Activated CD8-positive, alpha-beta memory T cell treated with anti-CD3 and anti-CD28 coated beads, Interleukin-2, amount 50 U/mL, for 1 hour (primary cell): ENCODE data around the gene RNFT2.

ENCODE experiments used
- DNase-seq: peaks from one replicate; pipeline ENCODE4 v3.0.0-alpha.2; 2020; ENCODE audit errors: extremely low read depth

Gene RNFT2

DNA sequence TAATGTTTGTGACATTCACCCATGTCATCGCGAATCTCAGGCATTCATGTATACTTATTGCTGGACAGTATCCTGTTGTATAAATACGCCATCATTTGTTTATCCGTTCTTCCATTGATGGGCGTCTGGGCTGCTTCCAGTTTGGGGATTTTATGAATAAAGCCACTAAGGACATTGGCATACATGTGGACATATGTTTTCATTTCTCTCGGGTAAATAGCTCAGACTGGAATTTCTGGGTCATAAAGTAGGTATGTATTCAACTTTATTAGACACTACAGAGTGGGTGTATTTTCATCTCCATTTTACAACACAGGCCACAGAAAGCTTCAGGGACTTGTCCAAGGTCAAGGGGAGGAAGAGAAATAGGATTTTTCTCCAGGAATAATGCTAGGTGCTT, 94.2 kb downstream of the RNFT2 start:
- no peak for DNase-seq

DNA sequence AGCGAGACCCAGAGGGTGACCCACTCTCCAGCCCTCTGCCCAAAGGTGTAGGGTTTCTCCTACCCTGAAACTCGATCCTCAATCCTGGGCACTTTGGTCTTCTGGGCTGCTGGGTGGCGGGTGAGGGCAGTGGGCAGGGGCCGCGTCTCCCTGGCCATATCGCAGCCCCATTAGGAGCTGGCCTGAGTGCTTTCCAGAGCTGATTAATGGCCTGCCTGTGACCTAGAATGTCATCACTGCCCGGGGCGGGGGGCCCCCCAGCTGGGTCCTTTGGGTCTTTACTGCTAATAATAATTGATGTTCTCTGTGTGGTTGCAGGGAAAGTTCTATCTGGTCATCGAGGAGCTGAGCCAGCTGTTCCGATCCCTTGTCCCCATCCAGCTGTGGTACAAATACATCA, 95.4 kb downstream of the RNFT2 start:
- no peak for DNase-seq

DNA sequence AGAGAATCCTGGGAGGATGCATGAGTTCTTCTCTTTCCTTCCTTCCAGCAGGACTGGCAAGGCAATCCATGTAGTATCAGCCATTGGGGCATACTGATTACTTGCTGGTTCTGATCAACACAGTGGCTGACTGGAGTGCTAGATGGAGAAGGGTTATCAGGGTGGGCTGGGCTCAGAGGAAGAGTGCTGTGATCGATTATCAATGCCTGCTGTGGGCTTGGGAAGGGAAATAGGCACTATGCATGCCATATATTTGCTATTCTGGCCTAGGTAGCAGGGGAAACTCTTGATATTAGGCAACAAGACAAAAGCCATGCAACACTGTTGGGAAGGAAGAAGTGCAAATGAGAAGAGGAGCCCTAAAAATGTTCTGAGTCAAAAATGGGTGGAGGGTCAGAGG, 97.4 kb downstream of the RNFT2 start:
- no peak for DNase-seq

DNA sequence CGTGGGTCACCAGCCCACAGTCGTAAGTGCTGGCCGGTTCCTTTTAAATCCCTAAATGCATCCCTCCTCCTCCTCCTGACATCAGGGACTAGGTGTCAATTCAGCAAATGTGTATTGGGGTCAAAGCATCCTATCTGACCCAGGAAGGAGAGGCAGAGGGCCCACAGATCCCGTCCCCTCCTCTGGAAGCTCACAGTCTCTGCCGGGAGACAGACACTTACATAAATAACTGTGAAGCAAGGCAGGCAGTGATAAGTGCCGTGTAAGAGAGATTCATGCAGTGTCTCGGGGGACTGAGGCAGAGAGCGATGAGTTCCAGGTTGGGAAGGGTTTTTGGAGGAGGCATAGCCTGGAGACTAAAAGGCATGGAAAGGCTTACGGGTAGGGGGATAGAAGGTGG, 99.0 kb downstream of the RNFT2 start:
- DNase-seq = no peak

DNA sequence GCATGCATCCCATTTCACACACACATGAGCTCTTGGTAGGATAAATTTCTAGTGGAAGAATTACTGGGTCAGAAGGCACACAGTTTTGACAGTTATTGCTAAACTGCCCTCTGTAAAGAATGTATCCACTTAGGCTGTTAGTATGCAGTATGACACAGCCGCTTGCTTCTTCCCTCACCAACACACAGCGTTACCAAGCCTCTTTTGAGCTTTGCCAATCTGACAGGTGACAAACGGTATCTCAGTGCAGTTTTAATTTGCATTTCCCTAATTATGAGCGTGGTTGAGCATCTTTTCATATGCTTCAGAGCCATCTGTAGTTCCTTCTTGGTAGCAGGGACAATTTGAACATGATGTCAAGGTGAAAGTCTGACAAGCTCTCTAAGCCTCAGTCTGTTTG, 100.2 kb downstream of the RNFT2 start:
- no peak for DNase-seq

DNA sequence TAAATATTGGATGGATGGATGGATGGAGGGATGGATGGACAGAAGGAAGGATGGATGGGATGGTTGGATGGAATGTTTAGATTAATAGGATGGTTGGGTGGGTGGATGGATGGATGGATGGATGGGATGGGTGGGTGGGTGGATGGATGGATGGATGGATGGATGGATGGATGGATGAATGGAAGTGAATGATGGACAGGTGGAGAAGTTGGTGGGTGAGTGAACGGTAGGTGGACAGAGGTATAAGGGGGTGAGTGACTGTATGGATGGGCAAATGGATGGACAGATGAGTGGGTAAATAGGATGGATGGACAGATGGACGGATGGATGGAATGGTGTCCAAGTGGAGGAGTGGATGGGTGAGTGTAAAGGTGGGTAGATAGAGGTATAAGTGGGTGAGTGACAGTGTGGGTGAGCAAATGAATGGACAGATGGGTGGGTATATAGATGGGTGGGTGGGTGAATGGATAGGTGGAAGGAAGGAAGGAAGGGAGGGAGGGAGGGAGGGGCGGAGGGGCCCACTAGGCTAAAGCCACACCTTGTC, 101.2 kb downstream of the RNFT2 start:
- DNase-seq = no peak

DNA sequence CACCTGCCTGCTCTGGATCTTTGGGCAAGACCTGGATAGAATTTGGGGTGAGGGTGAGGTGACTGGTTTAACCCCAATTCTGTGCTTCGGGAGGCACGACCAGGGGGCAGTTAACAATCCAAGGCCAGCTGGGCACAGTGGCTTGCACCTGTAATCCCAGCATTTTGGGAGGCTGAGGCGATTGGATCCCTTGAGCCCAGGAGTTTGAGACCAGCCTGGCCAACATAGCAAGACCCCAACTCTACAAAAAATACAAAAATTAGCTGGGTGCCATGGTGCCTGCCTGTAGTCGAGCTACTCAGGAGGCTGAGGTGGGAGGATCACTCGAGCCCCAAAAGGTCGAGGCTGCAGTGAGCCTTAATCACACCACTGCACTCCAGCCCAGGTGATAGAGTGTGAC, 105.0 kb downstream of the RNFT2 start:
- no peak for DNase-seq

DNA sequence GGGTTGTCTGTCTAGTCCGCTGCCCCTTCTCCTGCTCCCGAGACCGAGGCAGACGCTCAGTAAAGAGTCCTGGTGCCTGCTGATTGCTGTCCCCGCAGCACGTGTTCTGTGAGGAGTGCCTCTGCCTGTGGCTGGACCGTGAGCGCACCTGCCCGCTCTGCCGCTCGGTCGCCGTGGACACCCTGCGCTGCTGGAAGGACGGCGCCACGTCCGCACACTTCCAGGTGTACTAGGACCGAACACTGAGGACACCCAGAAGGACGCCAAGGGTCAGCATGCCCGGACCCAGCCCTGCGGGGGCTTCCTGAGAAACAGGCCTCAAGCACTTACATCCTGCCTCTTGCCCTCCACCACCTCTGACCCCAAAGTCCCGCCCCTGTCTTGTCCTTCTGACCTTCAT, 111.1 kb downstream of the RNFT2 start:
- DNase-seq = no peak

DNA sequence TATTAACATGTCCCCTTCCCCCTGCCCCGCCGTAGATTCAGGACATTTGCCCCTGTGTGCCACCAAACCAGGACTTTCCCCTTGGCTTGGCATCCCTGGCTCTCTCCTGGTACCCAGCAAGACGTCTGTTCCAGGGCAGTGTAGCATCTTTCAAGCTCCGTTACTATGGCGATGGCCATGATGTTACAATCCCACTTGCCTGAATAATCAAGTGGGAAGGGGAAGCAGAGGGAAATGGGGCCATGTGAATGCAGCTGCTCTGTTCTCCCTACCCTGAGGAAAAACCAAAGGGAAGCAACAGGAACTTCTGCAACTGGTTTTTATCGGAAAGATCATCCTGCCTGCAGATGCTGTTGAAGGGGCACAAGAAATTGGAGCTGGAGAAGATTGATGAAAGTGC, 114.2 kb downstream of the RNFT2 start:
- no peak for DNase-seq

DNA sequence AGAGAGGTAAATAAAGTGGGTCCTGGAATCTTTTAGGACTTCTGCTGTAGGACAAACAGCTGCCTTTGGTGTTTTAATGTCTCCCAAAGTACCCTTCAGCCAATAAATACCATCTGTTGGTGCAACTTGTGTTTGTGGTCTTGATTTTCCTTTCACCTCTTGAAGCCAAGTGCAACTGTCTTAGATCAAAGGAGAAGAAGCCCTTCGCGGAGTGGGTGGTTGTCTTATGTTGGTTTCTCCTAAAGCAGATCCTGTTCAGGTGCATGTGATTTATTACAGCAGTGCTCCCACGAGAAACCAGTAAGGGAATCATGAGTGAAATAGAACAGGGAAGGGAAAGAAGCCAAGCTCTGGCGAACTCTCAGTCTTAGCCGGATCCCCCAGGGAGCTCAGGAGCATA, 115.4 kb downstream of the RNFT2 start:
- no peak for DNase-seq

DNA sequence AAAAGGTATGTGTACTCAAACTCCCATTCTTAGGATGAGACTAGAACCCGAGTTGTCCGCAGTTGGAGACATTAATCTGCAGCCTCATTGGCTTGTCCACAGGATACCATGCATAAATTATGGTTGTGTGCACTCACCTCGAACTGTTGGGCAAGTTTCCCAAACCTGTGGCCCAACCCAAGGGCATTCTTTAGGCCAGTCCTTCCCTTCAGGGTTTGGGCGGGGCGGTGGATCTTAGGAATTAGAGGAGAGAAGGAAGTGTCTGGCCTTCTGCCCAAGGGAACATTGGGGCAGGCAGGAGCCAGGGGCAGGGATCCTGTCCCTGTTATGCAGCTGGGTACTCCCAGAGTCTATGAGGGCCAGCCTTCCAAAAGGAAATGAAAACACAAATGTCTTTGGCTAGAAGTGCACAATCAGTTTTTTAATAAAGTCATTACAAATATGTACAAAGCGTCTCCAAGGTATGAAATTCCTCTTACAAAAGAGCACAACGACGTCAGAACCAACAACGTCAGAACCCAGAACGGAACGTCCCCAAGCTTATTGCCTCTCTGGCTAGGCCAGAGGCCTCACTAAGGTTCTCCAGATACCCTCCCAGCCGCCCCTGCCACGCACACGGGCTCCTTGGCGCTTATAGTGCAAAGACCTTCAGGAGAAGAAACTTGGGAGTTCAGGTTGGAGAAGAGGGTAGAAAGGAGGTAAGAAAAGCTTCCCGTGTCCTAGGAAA, 117.8 kb downstream of the RNFT2 start:
- no peak for DNase-seq

DNA sequence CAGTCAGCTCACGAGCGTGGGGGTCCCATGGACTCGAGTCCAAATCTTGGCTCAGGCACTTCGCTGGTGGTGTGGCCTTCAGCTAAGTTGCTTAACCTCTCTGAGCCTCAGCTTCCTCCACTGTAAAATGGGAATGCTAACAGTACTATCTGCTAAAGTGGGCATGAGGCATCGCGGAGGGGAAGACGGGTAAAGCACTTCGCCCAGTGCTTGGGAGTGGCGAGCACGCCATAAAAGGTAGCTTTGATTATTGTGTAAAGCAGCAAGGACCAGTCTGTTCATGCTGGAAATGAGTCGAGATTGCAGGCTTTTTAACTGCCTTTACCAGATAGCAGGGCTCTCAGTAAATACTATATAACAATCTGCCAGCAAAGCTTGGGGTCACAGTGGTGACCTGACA, 118.6 kb downstream of the RNFT2 start:
- no peak for DNase-seq

DNA sequence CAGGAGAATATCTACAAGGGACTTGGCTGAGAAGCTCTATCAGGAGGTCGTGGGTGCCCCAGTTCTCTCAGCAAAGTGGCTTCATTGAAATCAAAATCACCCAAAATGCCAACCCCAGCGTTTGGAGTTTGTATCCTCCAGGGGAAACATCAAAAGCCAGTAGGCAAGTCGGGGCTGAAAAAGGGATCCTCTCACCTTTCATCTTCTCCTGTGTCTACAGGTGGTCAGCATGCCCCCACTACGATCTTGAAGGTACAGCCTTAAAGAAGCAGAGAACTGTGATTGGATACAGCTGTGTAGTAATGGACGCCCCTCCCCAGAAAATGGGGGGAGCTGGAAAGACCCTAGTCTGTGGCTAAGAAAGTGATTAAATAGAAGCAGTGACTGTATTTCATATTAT, 121.0 kb downstream of the RNFT2 start:
- no peak for DNase-seq

DNA sequence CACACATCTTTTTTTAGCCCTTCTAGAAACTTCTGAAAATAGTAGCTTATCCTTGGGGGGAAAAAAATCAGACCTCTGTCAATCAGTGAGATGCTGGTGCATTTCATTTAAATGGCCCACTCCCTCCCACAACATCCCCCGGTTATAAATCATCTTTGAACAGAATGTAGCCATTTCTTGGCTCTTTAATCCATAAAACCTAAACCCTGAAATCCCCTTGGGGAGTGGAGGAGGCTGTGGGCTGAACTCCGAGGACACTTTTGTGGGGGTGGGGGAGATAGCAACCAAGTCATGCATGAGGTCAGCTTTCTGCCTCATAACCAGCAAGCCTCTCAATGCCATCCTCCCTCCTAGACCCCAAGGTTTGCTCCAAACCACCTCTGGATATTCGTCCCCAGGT, 122.1 kb downstream of the RNFT2 start:
- DNase-seq = no peak

DNA sequence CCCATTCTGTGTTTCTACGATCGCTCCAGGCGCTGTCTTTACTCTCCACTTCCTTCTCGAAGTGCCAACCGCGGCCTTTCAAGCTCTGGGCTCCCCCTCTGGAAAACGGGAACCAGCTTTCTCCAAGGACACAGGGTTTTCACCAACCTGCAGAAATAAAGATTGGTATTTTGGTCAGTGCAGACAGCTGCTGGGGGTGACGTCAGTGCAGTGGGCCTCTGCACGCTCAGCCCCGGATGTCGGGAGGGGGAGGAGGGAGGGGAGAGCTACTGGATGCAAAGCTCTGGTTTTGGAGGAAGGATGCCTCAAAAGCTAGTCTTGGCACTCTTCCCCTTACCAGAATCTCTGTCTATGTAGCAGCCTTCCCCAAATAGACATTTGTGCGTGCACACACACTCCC, 123.2 kb downstream of the RNFT2 start:
- DNase-seq = no peak

DNA sequence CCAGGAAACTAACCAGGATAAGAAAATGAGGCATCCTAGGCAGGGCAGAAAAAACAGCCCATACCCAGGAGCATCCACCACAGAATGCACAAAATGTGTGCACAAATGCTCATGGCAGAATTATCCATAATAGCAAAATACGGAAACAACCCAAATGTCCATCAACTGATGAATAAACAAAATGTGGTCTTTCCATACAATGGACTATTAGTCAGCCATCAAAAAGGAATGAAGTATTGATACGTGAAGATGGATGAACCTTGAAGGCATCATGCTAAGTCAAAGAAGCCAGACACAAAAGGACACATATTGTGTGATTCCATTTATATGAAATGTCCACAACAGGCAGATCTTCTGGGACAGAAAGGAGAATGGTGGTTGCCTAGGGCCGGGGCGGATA, 124.1 kb downstream of the RNFT2 start:
- no peak for DNase-seq

DNA sequence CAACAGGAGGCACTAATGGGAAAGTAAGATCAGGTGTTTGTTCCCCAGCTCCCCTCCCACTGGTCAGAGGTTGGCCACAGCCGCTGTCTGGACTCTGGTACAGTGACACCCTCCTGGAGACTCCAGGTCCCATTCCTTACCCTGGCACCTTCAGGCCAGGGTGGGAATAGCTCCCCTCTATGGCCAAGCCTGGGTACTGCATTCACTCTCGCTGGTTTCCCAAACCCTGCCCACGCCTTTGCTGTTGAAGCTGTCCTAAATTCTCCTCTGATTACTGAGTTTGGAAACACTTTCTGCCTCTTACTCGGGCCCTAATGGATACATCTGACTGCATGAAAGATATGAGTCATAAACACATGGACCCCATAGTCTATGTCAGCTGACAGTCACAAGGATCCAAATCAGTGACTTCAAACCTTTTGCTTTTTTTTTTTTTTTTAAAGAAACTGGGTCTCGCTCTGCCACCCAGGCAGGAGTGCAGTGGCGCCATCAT, 125.2 kb downstream of the RNFT2 start:
- no peak for DNase-seq

DNA sequence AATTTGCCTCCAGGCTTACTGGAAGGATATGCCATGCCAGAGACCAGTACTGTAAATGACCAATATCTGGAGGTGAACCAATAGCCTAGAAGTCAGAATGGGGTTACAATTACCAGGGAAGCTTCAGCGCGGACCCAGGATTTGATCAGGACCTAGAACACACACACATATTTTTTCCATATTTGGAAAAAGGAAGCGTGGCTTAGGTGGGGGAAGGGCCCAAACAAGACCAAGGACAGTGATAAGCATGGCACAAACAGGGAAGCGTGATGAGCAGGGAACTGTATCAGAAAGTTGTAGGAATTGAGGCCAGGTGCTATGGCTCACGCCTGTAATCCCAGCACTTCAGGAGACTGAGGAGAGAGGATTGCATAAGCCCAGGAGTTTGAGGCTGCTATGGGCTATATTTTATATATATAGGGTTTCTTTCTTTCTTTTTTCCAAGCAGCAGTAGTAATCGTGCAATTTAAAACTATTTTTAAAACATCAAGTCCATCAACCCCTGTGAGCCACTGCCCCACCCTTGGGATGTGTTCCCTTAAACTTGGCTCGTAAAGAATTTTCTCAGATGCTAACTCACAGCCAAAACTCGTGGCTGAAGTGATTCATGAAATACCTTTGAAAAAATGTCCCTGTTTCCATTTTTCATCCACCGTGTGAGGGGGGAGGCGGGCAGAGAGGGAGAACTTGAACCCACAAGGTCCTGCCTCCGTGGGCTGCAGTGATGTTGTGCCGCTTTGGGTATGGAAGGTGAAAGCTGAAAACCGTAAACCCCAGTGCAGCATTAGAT, 126.5 kb downstream of the RNFT2 start:
- DNase-seq = no peak

DNA sequence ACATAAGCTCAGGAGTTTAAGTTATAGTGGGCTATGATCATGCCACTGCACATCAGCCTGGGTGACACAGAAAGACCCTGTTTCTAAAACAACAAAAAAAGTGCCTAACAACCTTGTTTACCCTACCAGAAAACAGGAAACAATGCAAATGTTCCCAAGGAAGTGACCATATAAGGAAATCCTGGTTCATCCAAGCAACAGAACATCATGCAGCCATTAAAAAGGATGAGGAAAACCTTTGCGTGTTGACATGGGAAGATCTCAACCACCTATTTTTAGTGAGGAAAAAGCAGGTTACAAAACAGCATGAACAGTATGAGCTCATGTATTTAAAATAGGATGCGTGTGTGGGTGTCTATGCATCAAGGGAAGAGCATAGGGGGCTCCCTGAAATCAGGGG, 129.4 kb downstream of the RNFT2 start:
- DNase-seq = no peak

DNA sequence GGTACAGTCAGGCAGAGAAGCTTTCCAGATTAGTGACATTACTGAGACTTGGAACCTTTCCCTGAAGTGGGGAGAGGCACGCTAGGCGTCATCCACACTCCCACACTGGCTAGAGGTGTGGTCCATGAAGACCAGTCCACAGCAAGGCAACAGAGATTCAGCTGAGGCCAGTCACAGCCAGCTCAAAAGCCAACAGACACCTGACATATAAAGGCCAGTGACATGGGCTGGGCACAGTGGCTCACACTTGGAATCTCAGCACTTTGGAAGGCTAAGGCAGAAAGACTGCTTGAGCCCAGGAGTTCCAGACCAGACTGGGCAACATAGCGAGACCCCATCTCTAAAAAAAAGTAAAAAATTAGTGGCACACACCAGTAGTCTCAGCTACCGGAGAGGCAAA, 132.2 kb downstream of the RNFT2 start:
- no peak for DNase-seq

DNA sequence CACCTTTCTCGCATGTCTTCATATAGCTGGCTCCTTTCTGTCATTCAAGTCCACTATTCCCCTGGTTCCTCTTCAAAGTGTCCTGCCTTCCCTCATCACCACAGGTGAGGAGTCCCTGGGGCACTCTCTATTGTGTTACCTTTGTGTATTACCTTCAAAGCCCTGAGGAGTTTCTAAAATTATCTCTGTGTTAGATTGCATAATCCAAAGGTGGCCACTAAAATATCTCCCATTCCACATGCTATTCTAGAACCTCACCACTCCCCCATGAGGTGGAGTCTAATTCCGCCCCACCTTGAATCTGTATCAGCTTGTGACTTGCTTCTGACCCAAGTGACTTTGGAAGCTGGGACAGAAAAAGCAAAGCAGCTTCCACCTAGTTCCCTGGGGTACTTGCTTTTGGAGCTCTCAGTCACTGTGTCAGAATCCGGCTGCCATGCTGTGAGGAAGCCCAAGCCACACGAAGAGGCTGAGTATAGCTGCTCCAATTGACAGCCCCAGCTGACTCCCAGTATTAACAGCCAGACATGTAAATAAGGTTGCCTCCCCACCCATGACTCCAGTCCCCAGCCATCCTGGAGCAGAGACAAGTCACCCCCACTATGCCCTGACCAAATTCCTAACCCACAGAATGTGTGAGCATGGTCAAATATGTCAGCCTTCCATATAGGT, 136.3 kb downstream of the RNFT2 start:
- no peak for DNase-seq

DNA sequence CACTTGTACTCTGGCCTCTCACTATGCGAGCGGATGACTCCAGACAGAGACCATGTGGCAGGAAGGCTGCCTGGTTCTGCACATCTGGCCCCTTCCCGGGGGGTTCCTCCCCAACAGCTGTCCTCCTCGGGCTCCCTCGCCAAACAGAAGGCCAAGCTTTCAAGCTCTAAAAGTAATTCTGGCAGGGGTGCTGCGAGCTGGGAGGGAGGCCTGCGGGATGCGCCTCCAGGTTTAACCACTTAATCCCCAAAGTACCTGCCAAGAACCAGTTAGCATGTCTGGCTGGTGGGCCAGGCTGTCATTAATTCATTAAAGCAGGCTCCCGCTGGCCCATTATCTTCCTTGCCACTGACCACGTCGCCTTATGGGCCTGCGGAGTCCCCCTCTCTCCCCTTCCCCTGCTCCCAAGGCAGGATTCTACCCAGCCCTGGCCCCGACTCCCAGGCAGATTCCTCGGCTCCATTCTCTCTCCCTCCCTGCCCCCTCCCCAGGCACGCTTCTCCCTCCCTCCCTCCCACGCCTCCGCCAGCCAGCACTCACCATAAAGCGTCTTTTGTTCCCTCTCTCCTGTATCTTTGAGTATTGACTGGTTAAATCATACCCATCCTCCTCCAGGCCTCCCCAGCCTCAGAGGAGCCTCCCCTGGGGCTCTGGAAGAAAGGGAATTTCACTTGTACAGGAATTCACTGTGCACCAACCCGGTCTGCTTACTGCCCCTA, 138.2 kb downstream of the RNFT2 start:
- DNase-seq = no peak
